HL-60 (cell line): Measurements from ENCODE around the gene UQCRQ.

Experiments used
- DNase-seq, 2 experiments: peaks; one replicate each; pipeline ENCODE4 v3.0.0-alpha.2; 2010 to 2020; ENCODE audit warnings: low read depth in 1 of 2, low spot score in 1 of 2
- H3K27ac ChIP-seq: fragments of 250-450 bp; sonication (Bioruptor Pico); replicated peaks from 2 replicates; pipeline ENCODE4 v1.5.1; 2020; ENCODE audit warnings: mild to moderate bottlenecking, moderate library complexity
- H3K27me3 ChIP-seq: fragments of 250-450 bp; sonication (Bioruptor Pico); 2 replicates; pipeline ENCODE4 v1.5.1; 2021; ENCODE audit warnings: mild to moderate bottlenecking, moderate library complexity; ENCODE audit not compliant: insufficient read depth, poor library complexity, severe bottlenecking
- H3K4me3 ChIP-seq: replicated peaks from 2 replicates; pipeline ENCODE4 v1.5.1; 2011; ENCODE audit warnings: mild to moderate bottlenecking, control low read depth, low read length; ENCODE audit not compliant: insufficient read depth
- CTCF ChIP-seq: IDR thresholded peaks from one replicate; pipeline ENCODE4 v1.5.1; 2011; ENCODE audit warnings: low read length, control low read depth, inconsistent platforms; ENCODE audit not compliant: insufficient read depth
- GABPA ChIP-seq: IDR thresholded peaks from 2 replicates; pipeline ENCODE4 v1.6.1; 2012; ENCODE audit warnings: low read depth
- POLR2AphosphoS5 ChIP-seq: IDR thresholded peaks from 2 replicates; pipeline ENCODE4 v1.6.1; 2012; ENCODE audit warnings: low read depth
- SPI1 ChIP-seq: IDR thresholded peaks from 2 replicates; pipeline ENCODE4 v1.6.1; 2012; ENCODE audit warnings: low read depth, mild to moderate bottlenecking, borderline replicate concordance
- TF ChIP-seq, protein P1 (sequence below): IDR thresholded peaks from 2 replicates; pipeline ENCODE4 v1.6.1; 2012; ENCODE audit warnings: low read depth; ENCODE audit not compliant: insufficient replicate concordance

UQCRQ gene

DNA sequence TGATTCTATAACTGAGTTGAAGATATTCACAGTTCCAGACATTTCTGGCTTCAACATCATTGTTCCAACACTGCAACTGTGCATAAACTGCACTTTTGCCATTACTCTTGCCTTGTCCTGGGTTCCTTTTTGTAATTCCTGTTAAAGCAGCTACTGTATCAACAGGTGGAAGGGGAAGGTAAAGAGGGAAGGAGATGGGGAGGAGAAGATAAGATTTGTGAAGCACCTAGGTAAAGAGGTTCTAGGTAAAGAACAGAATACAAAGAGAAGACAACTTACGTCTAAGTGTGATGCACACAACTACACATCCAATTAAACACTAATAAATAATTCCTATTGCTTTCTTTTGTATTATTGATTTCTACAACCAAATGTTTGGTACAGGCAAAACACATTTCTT is 43.3 kb downstream of the UQCRQ start:
- no peaks in the 10 kb centered on the region for H3K27me3 ChIP-seq
- no peak overlapping the region for H3K27ac ChIP-seq
- TF ChIP-seq CTCF (no peak), SPI1 (no peak), POLR2AphosphoS5 (no peak), GABPA (no peak)
- TF ChIP-seq, protein P1, sequence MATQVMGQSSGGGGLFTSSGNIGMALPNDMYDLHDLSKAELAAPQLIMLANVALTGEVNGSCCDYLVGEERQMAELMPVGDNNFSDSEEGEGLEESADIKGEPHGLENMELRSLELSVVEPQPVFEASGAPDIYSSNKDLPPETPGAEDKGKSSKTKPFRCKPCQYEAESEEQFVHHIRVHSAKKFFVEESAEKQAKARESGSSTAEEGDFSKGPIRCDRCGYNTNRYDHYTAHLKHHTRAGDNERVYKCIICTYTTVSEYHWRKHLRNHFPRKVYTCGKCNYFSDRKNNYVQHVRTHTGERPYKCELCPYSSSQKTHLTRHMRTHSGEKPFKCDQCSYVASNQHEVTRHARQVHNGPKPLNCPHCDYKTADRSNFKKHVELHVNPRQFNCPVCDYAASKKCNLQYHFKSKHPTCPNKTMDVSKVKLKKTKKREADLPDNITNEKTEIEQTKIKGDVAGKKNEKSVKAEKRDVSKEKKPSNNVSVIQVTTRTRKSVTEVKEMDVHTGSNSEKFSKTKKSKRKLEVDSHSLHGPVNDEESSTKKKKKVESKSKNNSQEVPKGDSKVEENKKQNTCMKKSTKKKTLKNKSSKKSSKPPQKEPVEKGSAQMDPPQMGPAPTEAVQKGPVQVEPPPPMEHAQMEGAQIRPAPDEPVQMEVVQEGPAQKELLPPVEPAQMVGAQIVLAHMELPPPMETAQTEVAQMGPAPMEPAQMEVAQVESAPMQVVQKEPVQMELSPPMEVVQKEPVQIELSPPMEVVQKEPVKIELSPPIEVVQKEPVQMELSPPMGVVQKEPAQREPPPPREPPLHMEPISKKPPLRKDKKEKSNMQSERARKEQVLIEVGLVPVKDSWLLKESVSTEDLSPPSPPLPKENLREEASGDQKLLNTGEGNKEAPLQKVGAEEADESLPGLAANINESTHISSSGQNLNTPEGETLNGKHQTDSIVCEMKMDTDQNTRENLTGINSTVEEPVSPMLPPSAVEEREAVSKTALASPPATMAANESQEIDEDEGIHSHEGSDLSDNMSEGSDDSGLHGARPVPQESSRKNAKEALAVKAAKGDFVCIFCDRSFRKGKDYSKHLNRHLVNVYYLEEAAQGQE: no peak
- DNase-seq: no peak
- no peak overlapping the region for H3K4me3 ChIP-seq

DNA sequence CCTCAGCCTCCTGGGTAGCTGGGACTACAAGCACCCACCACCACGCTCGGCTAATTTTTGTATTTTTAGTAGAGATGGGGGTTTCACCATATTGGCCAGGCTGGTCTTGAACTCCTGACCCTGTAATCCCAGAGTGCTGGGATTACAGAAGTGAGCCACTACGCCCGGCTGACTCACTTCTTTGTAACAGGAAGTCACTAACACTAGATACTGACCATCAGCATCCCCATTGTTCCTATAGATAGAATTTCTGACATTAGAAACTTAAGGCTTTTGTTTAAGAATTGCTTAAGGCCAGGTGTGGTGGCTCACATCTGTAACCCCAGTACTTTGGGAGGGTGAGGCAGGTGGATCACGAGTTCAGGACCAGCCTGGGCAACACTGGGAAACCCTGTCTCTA is 49.2 kb downstream of the UQCRQ start:
- no peaks in the 10 kb centered on the region for H3K27me3 ChIP-seq
- DNase-seq: no peak
- TF ChIP-seq, protein P1: no peak
- TF ChIP-seq POLR2AphosphoS5: no peak
- no peak overlapping the region for H3K27ac ChIP-seq
- H3K4me3 ChIP-seq: no peak overlapping the region

DNA sequence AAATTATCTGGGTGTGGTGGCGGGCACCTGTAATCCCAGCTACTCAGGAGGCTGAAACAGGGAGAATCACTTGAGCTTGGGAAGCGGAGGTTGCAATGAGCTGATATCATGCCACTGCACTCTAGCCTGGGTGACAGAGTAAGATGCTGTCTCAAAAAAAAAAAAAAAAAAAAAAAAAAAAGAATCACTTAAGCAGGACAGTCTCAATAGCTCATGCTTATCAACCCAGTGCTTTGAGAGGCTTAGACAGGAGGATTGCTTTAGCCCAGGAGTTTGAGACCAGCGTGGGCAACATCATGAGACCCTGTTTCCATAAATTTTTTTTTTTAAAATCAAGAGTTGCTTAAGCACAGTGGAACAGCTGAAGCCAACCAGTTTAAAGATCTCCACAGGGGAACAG is 49.6 kb downstream of the UQCRQ start:
- Histone ChIP-seq H3K27ac (no peak overlapping the region), H3K4me3 (no peak overlapping the region), H3K27me3 (no peaks in the 10 kb centered on the region)
- TF ChIP-seq SPI1 (no peak), GABPA (no peak), POLR2AphosphoS5 (no peak), CTCF (no peak)
- TF ChIP-seq, protein P1: no peak
- DNase-seq: no peak
